ENCODE results near the gene TNF. TPM values are rescaled to one million over a fixed set of nuclear protein-coding genes. Genes with fewer than 3 reads are reported as not detected.
A peak's percentile ranks its signal among the peaks of the same experiment; 100 is the strongest.

Gene TNF
- total and polyA plus RNA-seq, 2 of the 13 experiments (the other 11 are each of a cell fraction or from before 2014, with no cell fraction given) = not detected

GRCh38 chr6:31620586-31621319 lies 45.4 kb downstream of the TNF start, which contains the start of gene PRRC2A (continued):
- TF ChIP-seq NR0B2 (CRISPR knock-in tag; IDR thresholded peaks at IDR 0.05) (no peak), THAP11 (CRISPR knock-in tag; IDR thresholded peaks at IDR 0.05) (peak; percentile 35; the same call in 1 of the 2 replicates), SALL2 (CRISPR knock-in tag; IDR thresholded peaks at IDR 0.05) (no peak; the same call in 1 of the 2 replicates), THAP7 (CRISPR knock-in tag; IDR thresholded peaks at IDR 0.05) (no peak; the same call in 1 of the 2 replicates), ASH2L (IDR thresholded peaks at IDR 0.05; ENCODE audit: insufficient read length, low read depth, low read length) (peak; percentile 80), TCF7L2 (IDR thresholded peaks at IDR 0.05; ENCODE audit: low read depth, low read length) (no peak), KDM2A (CRISPR knock-in tag; IDR thresholded peaks at IDR 0.05; ENCODE audit: borderline replicate concordance, low read depth) (peak; percentile 77; the same call in 1 of the 2 replicates), PITX1 (CRISPR knock-in tag; IDR thresholded peaks at IDR 0.05) (no peak), KDM4B (CRISPR knock-in tag; IDR thresholded peaks at IDR 0.05) (peak; percentile 55; the same call in 1 of the 2 replicates), EP300 (IDR thresholded peaks at IDR 0.05; ENCODE audit: low read depth in 2 of 2, low read length in 2 of 2) (no peak), EP300 (CRISPR knock-in tag; IDR thresholded peaks at IDR 0.05; ENCODE audit: borderline replicate concordance) (no peak), NCOA5 (CRISPR knock-in tag; IDR thresholded peaks at IDR 0.05) (no peak), DR1 (CRISPR knock-in tag; IDR thresholded peaks at IDR 0.05) (peak; percentile 69; the same call in 1 of the 2 replicates), ZNF883 (CRISPR knock-in tag; IDR thresholded peaks at IDR 0.05; ENCODE audit: not compliant biosample characterization) (no peak), ZNF317 (CRISPR knock-in tag; IDR thresholded peaks at IDR 0.05) (no peak), ELF1 (CRISPR knock-in tag; IDR thresholded peaks at IDR 0.05) (no peak), SOX5 (CRISPR knock-in tag; IDR thresholded peaks at IDR 0.05; ENCODE audit: borderline replicate concordance) (no peak), ZNF891 (CRISPR knock-in tag; IDR thresholded peaks at IDR 0.05) (peak; percentile 81; the same call in 1 of the 2 replicates), DNMT1 (CRISPR knock-in tag; IDR thresholded peaks at IDR 0.05) (no peak; the same call in 1 of the 2 replicates), CEBPG (CRISPR knock-in tag; IDR thresholded peaks at IDR 0.05) (no peak), ZNF572 (CRISPR knock-in tag; IDR thresholded peaks at IDR 0.05) (0 out of 2 replicates have a peak, but pooled peaks have one; percentile 78), ZNF382 (CRISPR knock-in tag; IDR thresholded peaks at IDR 0.05; ENCODE audit: borderline replicate concordance) (no peak), ZNF367 (CRISPR knock-in tag; IDR thresholded peaks at IDR 0.05; ENCODE audit: borderline replicate concordance) (no peak), PRDM4 (CRISPR knock-in tag; IDR thresholded peaks at IDR 0.05; ENCODE audit: borderline replicate concordance) (no peak), ZNF746 (CRISPR knock-in tag; IDR thresholded peaks at IDR 0.05) (peak; percentile 86), NFE2L2 (IDR thresholded peaks at IDR 0.05; ENCODE audit: low read length) (no peak), HMGA1 (CRISPR knock-in tag; conservative IDR thresholded peaks at IDR 0.05) (no peak), ZNF775 (CRISPR knock-in tag; IDR thresholded peaks at IDR 0.05; ENCODE audit: borderline replicate concordance) (no peak; the same call in 1 of the 2 replicates), NFIC (IDR thresholded peaks at IDR 0.05; ENCODE audit: low read length) (no peak), NFE2 (CRISPR knock-in tag; IDR thresholded peaks at IDR 0.05) (no peak)
